GM23248 (cell line): ENCODE measurements around the gene RNF151.

Experiments used
- EZH2 ChIP-seq: fragments of 200-600 bp; sonication (generic); IDR thresholded peaks from 2 replicates; pipeline ENCODE4 v1.6.1; 2018; ENCODE audit warnings: antibody characterized with exemption, mild to moderate bottlenecking; ENCODE audit not compliant: insufficient read depth, poor library complexity, severe bottlenecking
- EZH2phosphoT487 ChIP-seq: fragments of 200-600 bp; sonication (generic); IDR thresholded peaks from 2 replicates; pipeline ENCODE4 v1.6.1; 2018; ENCODE audit warnings: antibody characterized with exemption, moderate library complexity, mild to moderate bottlenecking, low read depth; ENCODE audit not compliant: insufficient read depth

GRCh38 chr16:2005646-2006045 is 39.0 kb downstream of the RNF151 start:
- no peak for TF ChIP-seq EZH2
- TF ChIP-seq EZH2phosphoT487 = no peak
